Hepatic stellate cell (primary cell): ENCODE measurements around the gene IFT52.

Experiments
- DNase-seq: peaks from one replicate; pipeline ENCODE4 v3.0.0; 2011; ENCODE audit warnings: low spot score

IFT52 gene

GRCh38 chr20:43590392-43591303 lies at the start of gene IFT52:
Gene IFT52 (plus strand): TSS chr20:43590937. CDS start chr20:43594699, 3,762 bp downstream.
- peak; percentile 90 for DNase-seq

GRCh38 chr20:43541214-43541613 lies 49.5 kb upstream of the IFT52 start:
- DNase-seq = peak; percentile 34

- no peak for DNase-seq
Observed at GRCh38 chr20:43542161-43542560, 48.6 kb upstream of the IFT52 start.

- no peak for DNase-seq
Observed at GRCh38 chr20:43542674-43543073, 48.1 kb upstream of the IFT52 start.

- no peak for DNase-seq
Observed at GRCh38 chr20:43543138-43543537, 47.6 kb upstream of the IFT52 start.

- DNase-seq = no peak
Observed at GRCh38 chr20:43544501-43544900, 46.2 kb upstream of the IFT52 start.

- no peak for DNase-seq
Observed at GRCh38 chr20:43545837-43546578, 44.7 kb upstream of the IFT52 start.

GRCh38 chr20:43548273-43548880 lies 42.4 kb upstream of the IFT52 start:
- DNase-seq = no peak

- DNase-seq = no peak
Observed at GRCh38 chr20:43549416-43550065, 41.2 kb upstream of the IFT52 start.

- no peak for DNase-seq
Observed at GRCh38 chr20:43550456-43550855, 40.3 kb upstream of the IFT52 start.

GRCh38 chr20:43554369-43554768 lies 36.4 kb upstream of the IFT52 start:
- DNase-seq = no peak

GRCh38 chr20:43558412-43559146 lies 32.2 kb upstream of the IFT52 start, which contains the start of gene SGK2:
Gene SGK2 (plus strand): TSS chr20:43559027. CDS start chr20:43566496, 7,469 bp downstream.
- DNase-seq = peak; percentile 29

GRCh38 chr20:43559147-43559987 lies 31.4 kb upstream of the IFT52 start:
- no peak for DNase-seq

- DNase-seq = no peak
Observed at GRCh38 chr20:43560974-43561373, 29.8 kb upstream of the IFT52 start.

GRCh38 chr20:43563429-43563828 lies 27.3 kb upstream of the IFT52 start:
- no peak for DNase-seq

GRCh38 chr20:43563991-43564390 lies 26.7 kb upstream of the IFT52 start:
- DNase-seq = no peak

- DNase-seq = no peak
Observed at GRCh38 chr20:43564455-43564854, 26.3 kb upstream of the IFT52 start.

- no peak for DNase-seq
Observed at GRCh38 chr20:43564993-43565757, 25.6 kb upstream of the IFT52 start.

- no peak for DNase-seq
Observed at GRCh38 chr20:43565758-43566104, 25.0 kb upstream of the IFT52 start.

GRCh38 chr20:43567477-43567876 lies 23.3 kb upstream of the IFT52 start:
- no peak for DNase-seq
